NK-92 treated with Interleukin-12 subunit alpha and Interleukin-12 subunit beta, amount 100 ng/mL, for 24 hours (cell line): ENCODE measurements around the gene TRAIP.
"Not testable (repeated sequence)": the region's sequence is repeated elsewhere in the genome, so short reads cannot be mapped to it uniquely, and the experiment has no call there.

Experiments
- DNase-seq: peaks from one replicate; lab custom pipeline; 2025; lab: John Stamatoyannopoulos, UW

TRAIP gene, protein sequence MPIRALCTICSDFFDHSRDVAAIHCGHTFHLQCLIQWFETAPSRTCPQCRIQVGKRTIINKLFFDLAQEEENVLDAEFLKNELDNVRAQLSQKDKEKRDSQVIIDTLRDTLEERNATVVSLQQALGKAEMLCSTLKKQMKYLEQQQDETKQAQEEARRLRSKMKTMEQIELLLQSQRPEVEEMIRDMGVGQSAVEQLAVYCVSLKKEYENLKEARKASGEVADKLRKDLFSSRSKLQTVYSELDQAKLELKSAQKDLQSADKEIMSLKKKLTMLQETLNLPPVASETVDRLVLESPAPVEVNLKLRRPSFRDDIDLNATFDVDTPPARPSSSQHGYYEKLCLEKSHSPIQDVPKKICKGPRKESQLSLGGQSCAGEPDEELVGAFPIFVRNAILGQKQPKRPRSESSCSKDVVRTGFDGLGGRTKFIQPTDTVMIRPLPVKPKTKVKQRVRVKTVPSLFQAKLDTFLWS

GRCh38 chr3:49856181-49857005 is at the start of gene TRAIP:
Gene TRAIP, minus strand, starts transcription at chr3:49856564. Its CDS starts 111 bp downstream, at chr3:49856453.
- DNase-seq = peak; percentile 72

DNA sequence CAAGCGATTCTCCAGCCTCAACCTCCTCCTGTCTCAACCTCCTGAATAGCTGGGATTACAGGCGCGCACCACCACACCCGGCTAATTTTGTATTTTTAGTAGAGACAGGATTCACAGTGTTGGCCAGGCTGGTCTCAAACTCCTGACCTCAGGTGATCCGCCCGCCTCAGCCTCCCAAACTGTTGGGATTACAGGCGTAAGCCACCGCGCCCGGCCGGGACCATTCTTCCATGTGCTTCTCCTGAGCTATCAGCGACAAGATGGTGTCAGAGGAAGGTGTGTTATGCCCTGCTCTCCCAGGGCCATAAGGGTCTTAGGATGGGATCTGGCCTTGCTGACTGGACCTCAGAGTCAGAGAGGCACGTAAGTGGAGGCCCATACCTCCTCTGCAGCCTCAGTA is 48.1 kb upstream of the TRAIP start:
- not testable (repeated sequence) for DNase-seq

DNA sequence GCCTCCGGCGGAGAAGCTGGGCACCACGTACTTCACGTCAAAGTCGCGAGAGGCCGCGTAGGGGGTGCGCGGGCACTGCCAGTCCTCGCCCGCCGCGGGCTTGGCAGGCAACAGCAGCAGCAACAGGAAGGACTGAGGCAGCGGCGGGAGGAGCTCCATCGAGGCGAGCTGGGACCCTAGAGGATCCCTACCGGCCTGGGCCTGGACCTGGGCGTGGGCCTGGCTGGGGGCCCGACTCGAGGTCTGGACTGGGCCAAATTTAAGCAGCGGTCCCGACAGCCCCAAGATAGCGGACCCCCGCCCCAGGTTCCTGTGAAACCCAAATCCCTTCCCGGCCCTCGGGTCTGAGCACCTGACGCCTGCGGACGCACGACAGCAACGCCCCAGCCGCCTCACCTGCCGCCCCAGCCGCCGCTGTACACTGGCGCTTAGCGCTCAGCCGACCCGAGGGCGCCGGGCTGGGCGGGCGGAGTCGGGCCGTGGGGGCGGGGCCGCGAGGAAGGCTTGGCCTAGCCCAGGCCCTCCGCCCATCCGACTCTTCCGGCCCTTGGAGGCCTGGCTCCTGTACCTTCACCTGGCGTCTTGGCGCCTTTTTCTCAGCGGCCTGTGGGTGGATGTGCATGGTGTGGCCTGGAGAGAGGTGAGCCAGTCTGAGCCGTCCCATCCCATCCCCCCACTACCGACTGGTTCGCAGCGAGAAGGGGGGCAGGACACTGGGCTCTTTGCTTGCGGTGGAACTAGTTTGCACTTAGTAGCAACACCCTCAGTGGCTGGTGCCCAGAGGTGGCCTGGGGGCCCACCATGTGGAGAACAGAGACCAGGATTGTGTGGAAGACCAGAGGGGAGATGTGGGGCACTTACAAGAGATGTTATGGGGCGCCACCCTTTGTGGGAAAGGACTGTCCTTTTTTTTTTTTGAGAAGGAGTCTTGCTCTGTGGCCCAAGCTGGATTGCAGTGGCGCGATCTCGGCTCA is 47.4 kb upstream of the TRAIP start, which contains the start of gene MST1R:
Gene MST1R (minus strand): TSS at position 423 of the 974 bp plus-strand sequence. CDS start 264 bp downstream, at position 159.
- no peak for DNase-seq

DNA sequence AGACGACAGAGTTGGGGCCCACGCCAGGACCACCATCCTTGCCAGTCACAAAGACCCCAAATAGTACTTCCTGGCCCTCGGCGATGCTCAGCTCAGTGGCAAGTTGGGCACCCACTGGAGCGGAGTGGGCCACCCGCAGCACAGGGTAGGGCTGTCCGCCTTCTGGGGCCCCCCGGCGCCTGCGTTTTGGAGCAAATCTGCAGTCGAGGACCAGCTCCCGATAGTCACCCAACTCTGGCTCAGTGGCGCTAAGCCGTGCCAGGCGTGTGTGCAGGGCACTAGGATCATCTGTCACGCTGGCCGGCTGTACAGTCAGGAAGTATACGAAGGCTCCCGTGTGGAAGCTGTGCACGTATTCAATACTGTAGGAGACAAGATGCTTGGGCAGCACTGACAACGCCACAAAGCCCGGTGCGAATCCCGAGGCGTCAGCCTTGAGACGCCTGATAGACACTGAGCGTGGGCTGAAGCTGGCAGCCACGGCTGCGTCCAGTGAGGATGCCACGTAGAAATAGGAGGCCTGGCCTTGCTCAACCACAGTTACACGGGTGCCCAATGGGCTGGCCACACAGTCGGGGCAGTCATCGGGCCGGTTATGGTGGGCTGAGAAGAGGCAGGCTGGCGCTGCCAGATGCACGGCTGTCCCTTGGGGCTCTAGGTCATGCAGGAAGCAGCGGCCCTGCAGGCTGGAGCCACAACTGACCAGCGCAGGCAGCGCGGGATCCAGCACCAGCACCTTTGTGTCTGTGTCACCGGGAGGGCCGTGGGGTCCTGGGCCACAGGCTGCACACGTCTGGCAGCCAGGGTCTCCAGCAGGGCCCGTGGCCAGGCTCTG is 46.4 kb upstream of the TRAIP start:
- DNase-seq = no peak

DNA sequence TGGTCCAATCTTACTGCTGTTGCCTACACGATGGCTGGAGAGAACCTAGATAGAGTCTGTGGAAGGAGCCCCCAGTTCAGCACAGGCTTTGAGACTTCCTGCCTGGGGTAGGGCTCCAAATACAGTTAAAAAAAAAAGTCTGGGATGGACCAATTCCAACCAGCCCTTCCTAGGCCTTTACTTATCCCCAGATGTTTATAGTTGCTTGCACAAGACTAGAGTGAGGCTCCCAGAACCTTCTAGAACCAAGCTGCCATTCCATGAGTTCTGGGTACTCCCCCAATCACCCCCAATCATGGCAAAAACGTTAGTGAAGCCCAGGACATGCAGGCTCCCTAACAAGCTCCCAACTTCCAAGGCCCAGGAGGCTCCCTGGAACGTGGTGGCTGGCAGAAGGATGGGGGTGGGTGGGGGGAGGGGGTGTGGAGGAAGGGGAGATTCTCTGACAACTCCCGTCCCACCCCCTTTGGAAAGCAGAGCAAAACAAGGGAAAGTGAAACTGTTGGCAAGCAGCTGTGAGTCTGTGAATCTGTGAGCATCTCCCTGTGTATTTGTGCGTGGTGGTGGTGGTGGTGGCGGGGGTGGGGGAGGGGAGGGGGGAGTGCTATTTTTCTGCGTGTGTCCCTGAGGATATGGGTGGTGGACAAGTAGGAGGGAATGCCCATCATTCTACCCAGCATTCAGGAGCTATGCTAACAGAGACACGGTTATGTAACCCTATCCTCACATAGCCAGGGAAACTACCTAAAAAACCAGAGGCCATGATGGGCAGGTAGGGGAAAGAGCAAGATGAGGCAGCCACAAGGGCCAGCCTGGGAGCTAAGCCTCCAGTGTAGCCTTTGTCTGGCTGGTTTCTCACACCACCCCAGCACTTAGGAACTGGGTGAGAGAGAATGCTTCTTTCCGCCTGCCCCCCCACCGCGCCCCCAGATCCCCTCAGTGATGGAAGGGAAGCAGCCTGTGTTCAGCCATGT is 45.3 kb upstream of the TRAIP start:
- no peak for DNase-seq

- no peak for DNase-seq
These were observed 44.3 kb upstream of the TRAIP start for GRCh38 chr3:49900491-49901153.

GRCh38 chr3:49899815-49900214 is 43.5 kb upstream of the TRAIP start:
- DNase-seq = no peak

DNA sequence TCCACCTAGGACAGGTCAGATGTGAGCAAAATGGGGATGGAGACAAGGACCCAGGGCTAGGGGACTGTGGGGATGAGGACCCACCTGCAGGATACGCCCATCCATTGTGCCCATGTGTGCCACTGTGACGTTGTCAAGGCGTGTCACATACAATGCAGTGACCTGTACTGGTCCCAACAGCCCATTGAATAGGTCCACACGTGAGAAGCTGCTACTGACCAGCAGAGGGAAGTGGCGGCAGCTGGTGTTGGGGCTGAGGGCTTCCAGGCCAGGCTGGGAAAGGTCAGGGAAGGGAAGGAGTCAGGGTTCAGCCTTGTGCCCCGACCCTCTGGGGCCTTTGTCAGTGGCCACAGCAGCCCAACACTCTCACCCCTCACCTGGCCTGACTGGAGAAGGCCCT is 42.6 kb upstream of the TRAIP start:
- no peak for DNase-seq

DNA sequence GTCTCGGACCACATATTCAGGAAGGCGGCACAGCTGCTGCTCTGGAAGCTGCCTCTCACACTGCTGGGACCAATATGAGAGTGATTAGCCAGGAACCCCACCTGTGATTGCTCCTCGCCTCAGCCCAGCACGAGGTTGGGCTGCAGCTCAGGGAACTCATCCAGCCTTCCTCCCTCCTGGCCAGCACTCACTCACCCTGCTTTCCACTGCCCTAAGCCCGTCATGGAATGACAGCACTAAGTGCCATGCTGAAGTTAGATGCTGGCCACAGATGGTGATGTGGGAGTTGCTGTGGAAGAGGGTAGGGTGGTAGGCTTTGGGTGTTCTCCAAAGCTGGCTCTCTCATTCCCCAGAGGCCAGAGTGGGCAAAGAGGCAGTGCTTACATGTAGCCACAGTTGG is 40.0 kb upstream of the TRAIP start:
- DNase-seq = no peak

DNA sequence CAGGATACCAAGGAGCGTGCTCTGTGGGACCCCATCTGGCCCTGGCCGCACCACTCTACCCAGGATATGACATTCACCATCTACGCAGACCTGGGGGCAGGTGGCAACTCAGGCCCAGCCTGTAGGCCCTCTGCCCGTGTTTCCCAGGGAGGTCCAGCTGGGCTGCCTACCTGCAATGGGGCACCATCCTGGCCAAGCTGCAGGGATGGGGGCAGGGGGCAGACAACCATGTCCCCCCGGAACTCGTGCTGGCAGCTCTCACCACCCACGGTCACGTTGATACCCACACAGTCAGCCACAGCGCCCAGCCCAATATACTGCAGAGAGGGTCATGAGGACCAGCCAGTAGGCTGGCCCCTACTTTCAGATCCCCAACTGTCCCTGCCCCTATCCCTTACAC is 39.4 kb upstream of the TRAIP start:
- DNase-seq = no peak

- no peak for DNase-seq
These were observed 32.9 kb upstream of the TRAIP start for GRCh38 chr3:49889296-49889695.

- DNase-seq = no peak
These were observed 30.5 kb upstream of the TRAIP start for GRCh38 chr3:49886922-49887265.

DNA sequence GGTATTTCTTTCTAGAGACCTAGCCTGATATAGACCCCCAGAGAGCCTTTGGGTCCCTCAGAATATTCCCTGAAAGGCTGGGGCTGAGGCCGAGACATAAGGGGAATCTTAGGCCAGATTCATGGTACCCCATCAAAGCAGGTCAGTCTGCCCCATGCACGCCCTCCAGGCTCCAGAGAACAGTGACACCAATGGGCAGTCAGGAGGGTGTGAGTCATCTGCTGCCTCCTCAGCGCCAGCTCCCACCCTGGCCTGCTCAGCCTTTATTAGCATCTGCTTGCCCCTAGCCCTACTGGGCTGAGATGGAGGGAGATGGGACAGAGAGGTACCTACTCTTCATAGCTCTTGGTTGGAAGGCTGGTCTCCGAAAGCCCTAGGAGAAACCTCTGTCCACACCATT is 27.6 kb upstream of the TRAIP start:
- no peak for DNase-seq

GRCh38 chr3:49882166-49882565 is 25.8 kb upstream of the TRAIP start:
- no peak for DNase-seq

DNA sequence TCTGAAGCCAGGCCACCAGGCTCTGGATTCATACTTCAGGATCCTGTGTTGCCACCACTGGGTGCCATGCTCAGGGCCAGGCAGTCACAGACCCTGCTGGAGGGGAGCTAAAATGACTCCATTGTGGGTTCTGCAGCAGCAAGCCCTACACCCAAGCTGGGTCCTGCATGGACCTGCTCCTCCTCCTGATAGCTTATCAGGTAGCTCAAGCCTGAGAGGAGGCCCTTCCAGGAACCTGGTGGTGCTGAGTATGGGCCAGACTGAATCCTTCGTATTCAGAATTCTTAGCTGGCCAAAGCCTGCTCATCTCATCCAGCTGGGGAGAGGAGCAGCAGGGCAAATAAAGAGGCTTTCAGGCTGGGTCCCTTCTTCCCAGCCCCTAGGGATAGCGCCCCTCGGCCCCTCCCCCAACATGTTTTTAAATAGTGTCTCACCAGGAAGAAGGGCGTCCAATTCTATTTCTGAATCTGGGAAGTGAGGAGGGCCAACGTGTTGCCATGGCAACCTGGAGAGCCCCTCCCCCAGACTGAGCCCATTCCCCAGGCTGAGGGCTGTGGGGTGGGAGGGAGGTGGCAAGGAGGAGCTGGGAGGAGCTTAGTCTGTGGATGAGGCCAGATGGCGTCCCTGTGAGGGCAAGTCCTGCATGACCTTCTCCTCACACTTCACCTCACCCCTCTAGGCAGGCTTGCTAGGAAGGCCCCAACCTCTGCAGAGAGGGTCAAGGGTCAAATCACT is 24.4 kb upstream of the TRAIP start:
- DNase-seq = no peak

GRCh38 chr3:49879721-49880120 is 23.4 kb upstream of the TRAIP start:
- DNase-seq = no peak

DNA sequence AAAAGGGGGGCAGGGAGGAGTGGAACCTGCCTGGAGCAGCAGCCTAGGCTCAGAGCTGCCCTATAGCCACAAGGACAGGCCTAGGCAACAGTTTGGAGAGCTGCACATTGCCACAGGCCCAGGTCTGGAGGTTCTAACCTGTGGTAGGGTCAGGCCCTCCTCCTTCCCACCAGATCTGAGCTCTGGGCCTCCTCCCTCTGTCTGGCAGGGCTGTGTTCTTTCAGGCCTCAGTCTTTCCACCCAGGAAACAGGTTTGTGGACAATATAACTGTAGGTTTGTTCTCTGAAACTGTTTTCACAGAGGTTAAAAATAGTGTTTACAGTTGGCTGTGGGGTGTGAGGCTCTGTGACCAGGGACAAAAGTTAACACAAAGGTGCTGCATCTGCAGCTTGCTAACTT is 22.3 kb upstream of the TRAIP start:
- no peak for DNase-seq

DNA sequence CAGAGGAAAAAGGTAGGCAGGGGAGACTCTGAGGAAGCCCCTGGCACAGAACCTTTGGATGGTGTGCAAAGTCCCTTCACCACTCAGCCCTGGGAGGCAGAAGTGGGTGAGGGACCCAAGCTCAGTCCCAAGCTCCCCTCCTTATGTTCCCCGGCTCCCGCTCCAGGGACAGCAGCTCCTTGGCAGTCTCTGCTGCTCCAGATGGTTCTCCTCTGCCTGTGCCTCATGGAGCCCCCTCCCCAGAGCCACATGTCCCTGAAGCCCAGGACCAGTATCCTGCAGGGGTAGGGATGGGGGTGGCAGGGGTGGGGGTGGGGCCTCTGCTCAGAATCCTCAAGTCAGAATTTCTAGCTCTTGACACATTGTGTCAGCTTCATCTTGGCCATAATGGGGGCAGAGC is 21.4 kb upstream of the TRAIP start:
- no peak for DNase-seq

- DNase-seq = no peak
These were observed 20.2 kb upstream of the TRAIP start for GRCh38 chr3:49876567-49876966.
